Neuronal stem cell (in vitro differentiated cells): ENCODE data around the gene SUPT20H.

ENCODE experiments used
- DNase-seq: peaks from one replicate; pipeline ENCODE4 v3.0.0-alpha.2; 2013; ENCODE audit warnings: low spot score
- H2AFZ ChIP-seq: one replicate; pipeline ENCODE4 v1.6.1; 2013; ENCODE audit warnings: mild to moderate bottlenecking, low read length, inconsistent platforms
- H2AK5ac ChIP-seq: 2 replicates; pipeline ENCODE4 v1.6.1; 2013; ENCODE audit warnings: low read depth, mild to moderate bottlenecking, inconsistent platforms, low read length, moderate library complexity, mixed read lengths
- H2BK120ac ChIP-seq: 2 replicates; pipeline ENCODE4 v1.6.1; 2013; ENCODE audit warnings: low read depth, mild to moderate bottlenecking, inconsistent platforms, low read length, moderate library complexity, mixed read lengths
- H2BK12ac ChIP-seq: one replicate; pipeline ENCODE4 v1.6.1; 2013; ENCODE audit warnings: low read length, inconsistent platforms
- H2BK15ac ChIP-seq: 2 replicates; pipeline ENCODE4 v1.6.1; 2013; ENCODE audit warnings: mild to moderate bottlenecking, low read length, inconsistent platforms, mixed read lengths
- H2BK5ac ChIP-seq: one replicate; pipeline ENCODE4 v1.6.1; 2013; ENCODE audit warnings: inconsistent platforms, mild to moderate bottlenecking, low read length, moderate library complexity
- H3K14ac ChIP-seq: one replicate; pipeline ENCODE4 v1.6.1; 2013; ENCODE audit warnings: low read length, inconsistent platforms
- H3K18ac ChIP-seq: 2 replicates; pipeline ENCODE4 v1.6.1; 2013; ENCODE audit warnings: low read length, inconsistent platforms
- H3K23ac ChIP-seq: 2 replicates; pipeline ENCODE4 v1.6.1; 2013; ENCODE audit warnings: low read depth, mild to moderate bottlenecking, mixed read lengths, low read length, inconsistent platforms; ENCODE audit not compliant: poor library complexity
- H3K27ac ChIP-seq: replicated peaks from 3 replicates; pipeline ENCODE4 v1.5.1; 2013; ENCODE audit warnings: low read length, inconsistent platforms
- H3K27me3 ChIP-seq, 3 experiments: 2 replicates each; pipeline ENCODE4 v1.6.1; 2013; ENCODE audit warnings: low read length in 3 of 3, mild to moderate bottlenecking in 2 of 3, inconsistent platforms in 1 of 3, low read depth in 1 of 3, mixed read lengths in 1 of 3, moderate library complexity in 1 of 3; ENCODE audit not compliant: control insufficient read depth in 3 of 3, insufficient read depth in 3 of 3
- H3K36me3 ChIP-seq, 2 donors: replicated peaks in 1 of 2; 2 replicates each; pipeline ENCODE4 v1.6.1; 2013; ENCODE audit warnings: low read length in 2 of 2; ENCODE audit not compliant: control insufficient read depth in 2 of 2, insufficient read depth in 2 of 2
- H3K4ac ChIP-seq: 2 replicates; pipeline ENCODE4 v1.6.1; 2013; ENCODE audit warnings: inconsistent platforms, mild to moderate bottlenecking, low read length, moderate library complexity
- H3K4me1 ChIP-seq, 2 donors: 1 replicate in 1 of 2; 2 replicates in 1 of 2; pipeline ENCODE4 v1.6.1; 2013; ENCODE audit warnings: low read length in 2 of 2, low read depth in 1 of 2; ENCODE audit not compliant: control insufficient read depth in 2 of 2, insufficient read depth in 1 of 2
- H3K4me2 ChIP-seq: one replicate; pipeline ENCODE4 v1.6.1; 2013; ENCODE audit warnings: mild to moderate bottlenecking, low read length, inconsistent platforms; ENCODE audit not compliant: insufficient read depth, poor library complexity, severe bottlenecking
- H3K4me3 ChIP-seq, 2 donors: 2 replicates each; pipeline ENCODE4 v1.5.1; 2013; ENCODE audit warnings: low read length in 2 of 2, mild to moderate bottlenecking in 2 of 2, inconsistent platforms in 1 of 2, moderate library complexity in 1 of 2
- H3K79me1 ChIP-seq: one replicate; pipeline ENCODE4 v1.6.1; 2013; ENCODE audit warnings: low read depth, mild to moderate bottlenecking, inconsistent platforms, low read length, moderate library complexity
- H3K9ac ChIP-seq: one replicate; pipeline ENCODE4 v1.6.1; 2013; ENCODE audit warnings: mild to moderate bottlenecking, low read depth, low read length, inconsistent platforms; ENCODE audit not compliant: poor library complexity
- H3K9me3 ChIP-seq, 2 donors: replicated peaks in 1 of 2; 2 replicates each; pipeline versions ENCODE3 to v1.6.1; 2013; ENCODE audit warnings: low read length in 2 of 2, mild to moderate bottlenecking in 2 of 2, inconsistent platforms in 1 of 2, low read depth in 1 of 2, mixed read lengths in 1 of 2, moderate library complexity in 1 of 2; ENCODE audit not compliant: control insufficient read depth in 2 of 2, insufficient read depth in 1 of 2
- H4K8ac ChIP-seq: one replicate; pipeline ENCODE4 v1.6.1; 2013; ENCODE audit warnings: low read depth, mild to moderate bottlenecking, inconsistent platforms, low read length, moderate library complexity
- H4K91ac ChIP-seq: one replicate; pipeline ENCODE4 v1.6.1; 2013; ENCODE audit warnings: low read length, low read depth, mild to moderate bottlenecking, inconsistent platforms; ENCODE audit not compliant: poor library complexity
- WGBS, 2 donors: extraction: QIAGEN DNeasy Blood & Tissue Kit; methylation state at CpG; one replicate each; pipeline ENCODE4 v1.1.7; 2013; ENCODE audit warnings: missing lambda C conversion rate in 2 of 2, mixed read lengths in 1 of 2; ENCODE audit not compliant: insufficient read length in 2 of 2, insufficient replicate concordance in 1 of 2; ENCODE audit errors: extremely low coverage in 2 of 2; 5-methylcytosine and 5-hydroxymethylcytosine counted together

Gene SUPT20H

GRCh38 chr13:37023871-37024270, 35.6 kb downstream of the SUPT20H start:
- no peak overlapping the region for H3K4ac ChIP-seq
- DNase-seq: no peak
- no peak overlapping the region for H3K18ac ChIP-seq
- no peak overlapping the region for H2BK15ac ChIP-seq
- no peak overlapping the region for H4K8ac ChIP-seq
- H3K9ac ChIP-seq: no peak overlapping the region
- no peak overlapping the region for H3K4me2 ChIP-seq
- no peak overlapping the region for H2BK12ac ChIP-seq
- H2BK120ac ChIP-seq: no peak overlapping the region
- H3K14ac ChIP-seq: no peak overlapping the region
- H2BK5ac ChIP-seq: no peak overlapping the region
- no peak overlapping the region for H4K91ac ChIP-seq
- H3K36me3 ChIP-seq: peaks cover 10 to 100% of the 10 kb centered on the region in 2 donors
- H3K27me3 ChIP-seq: no peaks in the 10 kb centered on the region
- H2AFZ ChIP-seq: no peak overlapping the region
- no CpG with 5 or more reads among the region's 1 CpG for WGBS, 2 donors
- H3K9me3 ChIP-seq: no peaks in the 10 kb centered on the region
- H2AK5ac ChIP-seq: no peak overlapping the region
- H3K4me1 ChIP-seq: no peaks in the 10 kb centered on the region
- no peak overlapping the region for H3K4me3 ChIP-seq
- no peaks in the 10 kb centered on the region for H3K79me1 ChIP-seq
- H3K27ac ChIP-seq: no peak overlapping the region
- H3K23ac ChIP-seq: no peak overlapping the region

- H3K27me3 ChIP-seq: no peaks in the 10 kb centered on the region
- no peaks in the 10 kb centered on the region for H3K9me3 ChIP-seq
- no CpG with 5 or more reads among the region's 1 CpG for WGBS, 2 donors
Observed at GRCh38 chr13:37014609-37015008, 44.9 kb downstream of the SUPT20H start.

DNA sequence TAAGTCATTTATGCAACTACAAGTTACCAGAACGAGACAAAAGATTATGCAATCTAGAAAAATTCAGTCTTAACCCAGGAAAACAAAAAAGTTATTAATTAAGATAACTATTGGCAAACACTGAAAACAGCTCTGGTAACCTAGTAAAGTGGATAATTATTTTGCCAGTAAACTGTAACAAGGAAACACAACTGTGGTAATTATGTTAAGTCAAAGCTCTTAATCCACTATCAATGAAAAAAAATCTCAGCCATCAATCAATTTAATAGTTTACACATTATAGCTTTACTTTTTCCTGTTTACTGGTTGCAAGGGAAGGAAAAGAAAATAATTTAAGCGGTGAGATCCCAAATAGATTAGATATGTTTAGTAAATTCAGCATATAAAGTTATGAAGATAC, 47.7 kb downstream of the SUPT20H start:
- H3K9ac ChIP-seq: no peak overlapping the region
- H3K4me2 ChIP-seq: no peak overlapping the region
- H3K79me1 ChIP-seq: no peaks in the 10 kb centered on the region
- H3K14ac ChIP-seq: no peak overlapping the region
- H3K27ac ChIP-seq: no peak overlapping the region
- H2BK120ac ChIP-seq: no peak overlapping the region
- H3K27me3 ChIP-seq: no peaks in the 10 kb centered on the region
- H4K91ac ChIP-seq: no peak overlapping the region
- no peak overlapping the region for H3K18ac ChIP-seq
- no peaks in the 10 kb centered on the region for H3K4me1 ChIP-seq
- H2BK5ac ChIP-seq: no peak overlapping the region
- H3K4me3 ChIP-seq: no peak overlapping the region
- H4K8ac ChIP-seq: no peak overlapping the region
- no peak overlapping the region for H3K4ac ChIP-seq
- no peak overlapping the region for H2AFZ ChIP-seq
- H3K9me3 ChIP-seq: no peaks in the 10 kb centered on the region
- H2BK12ac ChIP-seq: no peak overlapping the region
- H3K36me3 ChIP-seq: peaks cover 10 to 99% of the 10 kb centered on the region in 2 donors
- H2BK15ac ChIP-seq: no peak overlapping the region
- DNase-seq: no peak
- no CpG with 5 or more reads among the region's 2 CpGs for WGBS, 2 donors
- H3K23ac ChIP-seq: no peak overlapping the region
- no peak overlapping the region for H2AK5ac ChIP-seq

More at GRCh38 chr13:37014609-37015008, 44.9 kb downstream of the SUPT20H start:
- H3K4me1 ChIP-seq: no peaks in the 10 kb centered on the region
- no peak overlapping the region for H2BK12ac ChIP-seq
- peaks cover 7 to 99% of the 10 kb centered on the region in 2 donors for H3K36me3 ChIP-seq
- H4K91ac ChIP-seq: no peak overlapping the region
- H3K4me2 ChIP-seq: no peak overlapping the region
- no peak overlapping the region for H3K4me3 ChIP-seq
- H2AK5ac ChIP-seq: no peak overlapping the region
- H2BK5ac ChIP-seq: no peak overlapping the region
- H3K23ac ChIP-seq: no peak overlapping the region
- no peak overlapping the region for H3K4ac ChIP-seq
- no peak overlapping the region for H4K8ac ChIP-seq
- H2BK120ac ChIP-seq: no peak overlapping the region
- no peak for DNase-seq
- H3K9ac ChIP-seq: no peak overlapping the region
- H2AFZ ChIP-seq: no peak overlapping the region
- H3K27ac ChIP-seq: no peak overlapping the region
- no peaks in the 10 kb centered on the region for H3K79me1 ChIP-seq
- H3K18ac ChIP-seq: no peak overlapping the region
- H3K14ac ChIP-seq: no peak overlapping the region
- H2BK15ac ChIP-seq: no peak overlapping the region

DNA sequence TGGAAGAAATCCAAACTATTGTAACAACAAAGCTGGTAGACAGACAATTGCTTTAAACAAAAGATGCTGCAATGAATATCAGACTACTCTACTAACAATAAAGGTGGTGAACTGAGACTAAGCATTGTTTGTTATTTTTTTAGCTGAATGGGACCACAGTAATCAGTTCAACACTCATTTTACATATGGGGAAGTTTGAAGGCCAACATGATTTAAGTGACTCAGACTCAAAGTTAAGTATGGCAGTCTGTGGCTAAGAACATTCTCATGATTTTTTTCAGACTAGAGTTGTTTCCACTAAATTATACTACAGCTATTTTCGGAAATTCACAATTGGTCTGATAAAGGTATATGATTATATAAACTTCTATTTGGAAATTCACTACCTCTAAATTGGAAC, 48.5 kb downstream of the SUPT20H start:
- Histone ChIP-seq H3K18ac (no peak overlapping the region), H3K4me2 (no peak overlapping the region), H2BK12ac (no peak overlapping the region), H3K79me1 (no peaks in the 10 kb centered on the region), H2BK5ac (no peak overlapping the region), H2BK120ac (no peak overlapping the region), H3K23ac (no peak overlapping the region), H3K14ac (no peak overlapping the region), H2AFZ (no peak overlapping the region), H3K4me1 (no peaks in the 10 kb centered on the region), H2BK15ac (no peak overlapping the region), H4K8ac (no peak overlapping the region), H3K36me3 (peaks cover 10 to 99% of the 10 kb centered on the region in 2 donors), H2AK5ac (no peak overlapping the region), H3K27ac (no peak overlapping the region), H3K27me3 (no peaks in the 10 kb centered on the region), H3K4ac (no peak overlapping the region), H4K91ac (no peak overlapping the region), H3K9me3 (no peaks in the 10 kb centered on the region), H3K4me3 (no peak overlapping the region), H3K9ac (no peak overlapping the region)
- no peak for DNase-seq
- WGBS, 2 donors: no CpG with 5 or more reads among the region's 1 CpG
